Islet of Langerhans (tissue), 1 donor: ENCODE data around the gene FAM186B.

Experiments used
- FAIRE-seq: peaks from one replicate; lab custom pipeline; 2011; peaks lifted over from hg19 to GRCh38; lab: Jason Lieb, UNC

FAM186B gene

GRCh38 chr12:49604856-49605255 lies 583 bp downstream of the FAM186B start:
- no peak for FAIRE-seq

DNA sequence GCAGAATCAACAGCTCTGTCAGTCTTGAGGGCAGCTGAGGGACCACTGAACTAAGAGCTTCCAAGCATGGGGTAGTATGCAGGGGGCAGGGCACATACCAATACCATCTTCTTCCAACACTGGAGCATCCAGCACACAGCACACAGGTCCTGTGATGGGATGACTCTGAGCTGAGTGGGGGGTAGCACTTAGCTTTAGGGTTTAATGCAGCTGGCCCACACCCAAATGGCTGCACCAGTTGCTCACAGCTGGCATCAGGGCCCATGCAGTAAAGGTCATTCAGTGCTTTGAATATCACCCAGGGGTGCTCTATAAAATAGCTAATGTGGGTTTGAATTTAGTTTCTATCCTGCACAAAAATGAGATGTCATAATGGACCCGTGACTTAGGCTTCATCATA lies 1.7 kb downstream of the FAM186B start:
- no peak for FAIRE-seq

DNA sequence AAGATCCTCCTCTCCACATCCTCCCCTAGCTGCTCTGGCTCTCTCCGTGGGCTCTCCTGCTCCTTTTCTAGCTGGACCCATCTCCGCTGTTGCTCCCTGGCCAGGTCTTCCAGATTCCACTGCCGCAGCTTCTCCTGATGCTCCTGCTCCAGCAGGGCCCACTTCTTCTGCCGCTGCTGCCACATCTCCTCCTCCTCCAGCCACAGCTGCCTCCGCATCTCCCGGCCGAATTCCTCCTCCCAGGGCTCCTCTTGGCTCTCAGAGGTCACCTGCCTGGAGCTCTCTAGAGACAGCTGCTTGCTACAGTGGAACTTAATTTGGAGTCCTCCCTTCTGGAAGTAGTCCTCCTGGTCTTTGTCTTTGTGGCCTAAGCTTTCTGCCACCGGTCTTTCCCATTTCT lies 5.5 kb downstream of the FAM186B start:
- FAIRE-seq, result no peak

GRCh38 chr12:49598527-49598926 lies 6.9 kb downstream of the FAM186B start:
- FAIRE-seq, result no peak

DNA sequence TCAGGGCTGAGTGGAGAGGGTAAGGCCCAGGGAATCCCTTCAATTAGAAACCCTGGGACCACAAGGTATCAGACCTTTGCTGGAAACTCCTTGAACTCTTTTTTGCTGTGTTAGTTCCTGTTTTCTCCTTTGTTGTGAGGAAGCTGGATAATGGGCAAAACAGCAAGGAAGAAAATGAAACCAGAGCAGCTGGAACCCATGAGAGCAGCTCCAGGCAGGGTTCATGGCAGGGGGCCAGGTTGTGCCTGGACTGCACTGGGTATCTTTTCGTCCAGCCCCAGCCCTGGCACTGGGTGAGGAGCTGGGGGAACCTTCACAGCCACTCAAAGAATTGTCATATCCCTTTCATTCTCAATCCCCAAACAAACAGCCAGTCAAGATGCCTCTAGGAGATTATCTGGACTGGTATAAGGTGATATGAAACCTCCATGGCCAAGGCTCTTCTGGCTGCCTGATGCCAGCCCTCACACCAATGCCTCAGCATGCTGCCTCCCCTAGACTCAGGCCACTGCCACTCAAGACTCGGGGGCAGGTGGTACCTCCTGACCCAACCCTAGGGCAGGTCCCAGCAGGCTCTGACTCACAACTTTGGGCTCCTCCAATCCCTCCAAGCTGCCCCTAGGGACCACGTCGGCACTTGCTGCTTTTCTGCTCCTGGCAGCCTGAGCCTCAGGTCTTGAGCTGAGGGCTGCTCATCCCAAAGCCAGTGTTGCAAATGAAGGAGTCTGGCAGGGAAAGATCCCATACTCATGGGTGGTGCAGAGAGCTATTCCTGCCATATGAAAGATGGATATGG lies 16.5 kb downstream of the FAM186B start:
- no peak for FAIRE-seq

DNA sequence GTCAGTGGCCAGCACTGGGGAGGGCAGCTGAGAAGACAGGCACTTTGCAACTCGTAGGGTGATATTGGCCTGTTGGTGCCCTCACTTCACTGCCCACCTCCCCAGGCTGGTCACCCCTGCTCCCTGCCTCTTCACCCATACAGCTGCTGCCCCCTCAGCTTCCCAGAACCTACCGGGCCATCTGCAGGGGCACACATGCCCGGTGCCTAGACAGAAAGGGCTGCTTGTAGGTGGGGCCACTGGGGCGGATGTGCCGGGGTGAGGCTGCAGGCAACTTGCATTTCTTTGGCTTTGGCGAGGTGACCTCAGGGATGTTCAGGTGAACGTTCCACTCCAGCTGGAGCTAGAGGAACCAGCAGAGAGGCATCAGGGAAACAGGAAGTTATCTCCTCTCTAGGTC lies 17.2 kb downstream of the FAM186B start:
- no peak for FAIRE-seq

DNA sequence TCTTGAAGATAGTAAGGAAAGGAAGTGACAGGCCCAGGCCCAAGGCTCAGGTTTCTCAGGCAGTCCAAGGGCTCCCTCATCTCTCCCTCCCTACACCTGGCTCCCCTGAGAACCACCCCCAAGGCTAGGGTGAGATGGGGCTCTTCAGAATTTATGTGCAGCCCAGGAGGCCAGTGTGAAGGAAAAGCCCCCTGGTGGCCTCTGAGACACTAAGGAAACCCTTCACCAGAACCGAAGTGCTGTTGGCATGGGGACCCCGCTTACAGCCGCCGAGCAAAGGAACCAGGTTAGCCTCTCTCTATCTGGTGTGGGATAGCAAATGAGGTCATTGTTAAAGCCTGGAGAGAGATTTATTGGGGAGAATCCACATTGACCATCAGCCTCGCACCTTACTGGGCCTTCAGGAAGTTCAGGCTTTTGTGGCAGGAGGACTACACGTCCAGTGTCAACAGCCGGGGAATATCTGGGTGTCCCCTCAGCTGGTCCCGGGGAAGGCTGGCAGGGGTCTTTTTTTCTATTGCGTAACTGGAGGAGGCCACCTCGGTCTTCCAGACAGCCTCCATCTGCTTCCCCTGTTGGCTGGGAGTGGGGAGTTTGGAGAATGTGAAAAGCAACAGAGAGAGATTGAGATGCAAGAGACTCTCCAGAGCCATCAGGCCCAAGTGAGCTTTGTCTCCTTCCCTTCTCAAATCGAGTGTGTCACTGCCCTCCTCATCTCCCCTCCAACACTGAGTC lies 18.1 kb downstream of the FAM186B start:
- no peak for FAIRE-seq

- FAIRE-seq, result no peak
These were observed 19.7 kb downstream of the FAM186B start for GRCh38 chr12:49585477-49586459.

GRCh38 chr12:49584591-49584990 lies 20.8 kb downstream of the FAM186B start:
- FAIRE-seq, result no peak

- no peak for FAIRE-seq
These were observed 21.9 kb downstream of the FAM186B start for GRCh38 chr12:49583366-49584094.

- FAIRE-seq, result no peak
These were observed 22.6 kb downstream of the FAM186B start for GRCh38 chr12:49582850-49583249.

DNA sequence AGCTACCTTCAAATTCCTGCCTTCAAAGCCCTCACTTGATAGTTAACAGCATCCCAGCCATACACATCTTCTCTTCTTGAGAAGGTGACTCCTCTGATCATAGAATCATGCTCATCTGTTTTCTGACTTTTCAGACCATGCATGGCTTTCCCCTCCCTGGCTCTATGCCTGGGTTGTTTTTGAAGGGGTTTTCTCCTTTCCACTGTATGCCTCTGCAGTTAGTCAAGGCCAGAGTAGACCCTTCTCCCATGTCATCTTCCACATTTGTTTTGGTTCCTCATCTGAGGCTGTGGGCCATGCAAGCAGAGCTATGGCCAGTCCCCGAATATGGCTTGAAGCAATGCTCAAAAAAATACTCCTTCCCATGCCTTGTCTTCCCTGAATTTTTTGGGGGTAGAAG lies 23.2 kb downstream of the FAM186B start:
- no peak for FAIRE-seq

DNA sequence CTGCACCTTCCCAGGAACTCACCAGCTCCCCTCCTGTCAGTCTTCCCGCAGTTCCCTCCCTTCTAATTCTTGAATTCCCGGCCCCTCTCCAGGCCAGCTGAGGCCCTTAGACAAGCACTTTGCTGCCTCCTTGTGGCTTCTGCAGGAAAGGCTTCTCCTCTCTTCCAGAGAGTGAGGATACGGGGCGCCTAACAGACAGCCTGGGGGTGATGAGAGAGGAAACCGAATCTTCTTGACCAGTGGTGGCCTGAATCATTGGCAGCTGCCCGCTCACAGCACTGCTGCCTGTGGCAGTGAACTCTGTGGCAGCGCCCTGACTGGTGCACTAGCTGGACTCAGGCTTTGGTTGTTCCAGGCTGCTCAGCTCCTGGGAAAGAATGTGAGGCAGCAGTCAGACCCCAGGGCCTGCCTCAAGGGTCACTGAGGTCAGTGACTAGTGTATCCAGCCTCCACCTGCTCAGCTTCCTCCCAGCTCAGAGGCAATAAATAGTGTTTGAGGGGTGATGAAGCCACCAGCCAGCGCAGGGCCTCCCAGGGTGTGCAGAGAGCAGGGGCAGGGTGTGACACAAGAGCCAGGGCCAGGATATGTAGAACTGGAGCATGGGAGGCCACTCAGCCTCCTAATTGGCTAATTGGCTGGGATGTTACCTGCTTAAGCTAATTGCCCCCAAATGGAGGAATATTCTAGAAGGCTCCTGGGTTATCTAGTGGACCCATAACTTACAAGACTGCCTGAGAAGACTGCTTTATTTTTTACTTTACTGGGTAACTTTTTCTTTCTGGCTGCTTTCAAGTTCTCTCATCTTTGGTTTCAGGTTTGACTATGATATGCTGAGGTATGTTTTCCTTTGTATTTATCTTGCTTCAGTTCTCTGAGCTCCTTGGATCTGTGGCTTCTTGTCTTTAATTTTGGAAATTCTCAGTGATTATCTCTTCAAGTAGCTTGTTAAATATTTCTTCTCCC lies 24.6 kb downstream of the FAM186B start:
- no peak for FAIRE-seq

DNA sequence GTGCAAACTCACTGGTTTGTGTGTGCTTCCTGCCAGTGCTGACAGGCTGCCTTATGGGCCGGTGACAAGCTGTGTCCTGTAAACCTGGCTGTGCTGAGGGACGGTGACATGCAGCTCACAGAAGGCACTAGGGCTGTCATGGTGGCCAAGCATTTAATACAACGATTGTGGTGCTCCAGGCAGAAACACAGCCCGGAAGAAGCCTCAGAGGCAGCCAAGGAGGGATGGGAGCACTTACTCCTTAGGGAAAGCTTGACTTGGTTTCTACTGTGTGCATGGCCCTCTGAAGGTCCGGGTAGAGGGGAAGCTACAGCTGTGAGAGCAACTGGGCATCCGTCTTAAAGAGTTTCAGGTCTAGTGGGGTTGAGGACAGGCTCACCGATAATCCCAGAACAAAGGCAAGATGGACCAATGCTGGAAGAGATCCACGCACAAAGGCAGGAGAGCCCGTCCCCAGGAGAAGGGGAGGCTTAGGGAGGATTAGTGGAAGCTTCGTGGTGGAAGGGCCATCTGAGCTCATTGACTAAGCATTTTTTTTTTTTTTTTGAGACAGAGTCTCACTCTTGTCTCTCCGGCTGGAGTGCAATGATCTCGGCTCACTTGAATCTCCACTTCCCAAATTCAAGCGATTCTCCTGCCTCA lies 26.8 kb downstream of the FAM186B start:
- no peak for FAIRE-seq

DNA sequence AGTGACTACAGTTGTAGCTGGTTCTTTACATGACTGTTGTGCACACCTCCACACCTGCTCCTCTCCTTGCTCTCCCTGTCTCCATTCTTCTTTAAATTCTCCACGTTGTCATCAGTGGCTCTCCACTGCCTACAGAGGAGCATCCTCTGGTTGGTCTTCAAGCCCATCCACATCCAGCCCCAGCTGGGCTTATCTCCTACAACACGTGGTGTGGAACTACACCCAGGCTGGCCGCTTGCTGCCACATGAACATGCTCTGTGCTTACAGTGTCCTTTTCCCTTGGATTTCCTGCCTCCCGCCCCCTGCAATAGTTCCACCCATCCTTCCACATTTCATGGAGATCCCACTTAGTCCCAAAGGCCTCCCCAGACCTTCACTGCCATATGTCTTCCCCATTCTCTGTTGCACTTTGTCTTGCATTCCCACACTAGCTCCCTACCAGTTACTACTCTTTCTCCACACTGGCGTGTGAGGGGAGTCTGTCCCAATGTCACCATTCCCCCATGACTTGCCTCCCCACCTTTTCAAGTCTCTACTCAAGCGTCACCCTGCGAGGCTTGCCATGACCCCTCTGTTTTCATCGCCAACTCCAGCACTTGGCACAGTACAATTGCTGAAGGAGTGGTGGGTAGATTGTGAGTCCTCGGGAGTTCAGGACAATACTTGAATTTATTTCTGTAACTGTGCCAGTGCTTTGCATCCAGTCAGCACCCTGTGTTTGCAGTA lies 27.7 kb downstream of the FAM186B start:
- FAIRE-seq, result no peak

DNA sequence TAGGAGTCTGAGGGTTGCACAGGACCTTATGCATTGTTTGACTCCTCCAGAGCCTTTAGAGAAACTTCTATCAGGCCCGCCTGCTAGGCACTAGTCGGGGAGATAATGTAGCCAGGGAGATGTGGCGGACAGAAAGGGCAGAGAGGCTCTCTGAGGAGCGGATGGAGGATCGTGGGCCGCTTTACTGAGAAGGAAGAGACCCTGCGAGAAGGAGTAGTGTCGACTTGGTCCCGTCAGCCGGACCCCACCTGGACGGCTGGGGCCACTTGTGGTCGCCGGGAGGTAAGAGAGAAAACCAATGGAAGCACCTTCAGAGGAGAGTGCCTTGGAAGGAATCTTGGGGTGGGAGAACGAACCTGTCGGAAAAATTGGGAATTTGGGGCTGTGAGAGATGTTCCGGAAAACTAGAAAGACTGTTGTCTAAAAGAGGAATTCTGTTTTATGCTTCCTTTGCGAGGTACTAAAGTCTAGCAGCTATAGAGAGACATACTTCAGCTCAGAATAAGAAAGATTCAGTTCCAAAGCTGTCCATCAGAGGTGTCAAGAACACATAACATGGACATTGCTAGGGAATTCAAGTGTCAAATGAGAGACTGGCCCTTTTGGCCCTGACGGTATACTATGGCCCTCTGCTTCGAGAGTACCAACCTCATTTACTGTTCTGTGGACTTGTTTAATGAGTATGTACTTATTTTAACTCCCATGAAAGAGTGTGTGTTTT lies 36.8 kb downstream of the FAM186B start:
- FAIRE-seq, result no peak

GRCh38 chr12:49567611-49568441 lies 37.6 kb downstream of the FAM186B start, which contains the start of gene MCRS1:
Gene MCRS1 (minus strand): TSS chr12:49568142. CDS start chr12:49566731, 1,411 bp downstream.
- peak; percentile 55 for FAIRE-seq

DNA sequence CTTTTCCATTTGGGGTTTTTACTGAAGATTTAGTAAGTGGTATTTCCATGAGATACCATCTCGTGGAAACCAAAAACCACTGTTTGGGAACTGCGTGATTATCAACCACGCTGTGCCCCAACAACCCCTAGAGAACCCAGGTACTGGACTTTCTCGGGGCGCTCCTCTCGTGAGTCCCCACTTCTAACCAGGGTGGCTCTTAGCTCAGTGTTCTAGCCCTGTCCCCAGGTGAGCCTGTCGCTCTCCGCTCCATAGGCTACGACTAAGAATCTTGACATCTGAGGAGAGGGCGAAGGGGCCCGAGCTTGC lies 38.2 kb downstream of the FAM186B start:
- no peak for FAIRE-seq
